Hematopoietic multipotent progenitor cell treated with erythropoietin and hydrocortisone succinate and interleukin-3 and kit ligand, for 17 days (in vitro differentiated cells): ENCODE measurements around the gene CAMTA1.

Experiments used
- DNase-seq: peaks from one replicate; pipeline ENCODE4 v3.0.0-alpha.2; 2015; ENCODE audit warnings: low spot score

The CAMTA1 gene

GRCh38 chr1:7616076-7616832 lies 831.0 kb downstream of the CAMTA1 start:
- DNase-seq, result no peak

GRCh38 chr1:7616953-7617352 lies 831.7 kb downstream of the CAMTA1 start:
- no peak for DNase-seq

- DNase-seq, result no peak
Observed at GRCh38 chr1:7617826-7618225, 832.6 kb downstream of the CAMTA1 start.

GRCh38 chr1:7620196-7620595 lies 834.9 kb downstream of the CAMTA1 start:
- no peak for DNase-seq

GRCh38 chr1:7621334-7622219 lies 836.3 kb downstream of the CAMTA1 start:
- no peak for DNase-seq

GRCh38 chr1:7623842-7624241 lies 838.6 kb downstream of the CAMTA1 start:
- DNase-seq, result no peak

- DNase-seq, result no peak
Observed at GRCh38 chr1:7624791-7625355, 839.6 kb downstream of the CAMTA1 start.

GRCh38 chr1:7625401-7625800 lies 840.1 kb downstream of the CAMTA1 start:
- no peak for DNase-seq

- DNase-seq, result no peak
Observed at GRCh38 chr1:7628273-7628672, 843.0 kb downstream of the CAMTA1 start.

- DNase-seq, result no peak
Observed at GRCh38 chr1:7629011-7629410, 843.8 kb downstream of the CAMTA1 start.

- DNase-seq, result no peak
Observed at GRCh38 chr1:7629465-7630195, 844.4 kb downstream of the CAMTA1 start.

- DNase-seq, result no peak
Observed at GRCh38 chr1:7630378-7630777, 845.1 kb downstream of the CAMTA1 start.

GRCh38 chr1:7632176-7632575 lies 846.9 kb downstream of the CAMTA1 start:
- no peak for DNase-seq

- DNase-seq, result no peak
Observed at GRCh38 chr1:7632681-7633080, 847.4 kb downstream of the CAMTA1 start.

GRCh38 chr1:7633506-7634245 lies 848.4 kb downstream of the CAMTA1 start:
- no peak for DNase-seq

- no peak for DNase-seq
Observed at GRCh38 chr1:7634546-7635240, 849.4 kb downstream of the CAMTA1 start.

GRCh38 chr1:7636795-7637526 lies 851.7 kb downstream of the CAMTA1 start:
- no peak for DNase-seq

GRCh38 chr1:7638078-7638477 lies 852.8 kb downstream of the CAMTA1 start:
- DNase-seq, result no peak

GRCh38 chr1:7639435-7640131 lies 854.3 kb downstream of the CAMTA1 start:
- no peak for DNase-seq

- DNase-seq, result no peak
Observed at GRCh38 chr1:7640350-7640749, 855.1 kb downstream of the CAMTA1 start.
